ENCODE results near the gene TMEM101. TPM values are rescaled to one million over a fixed set of nuclear protein-coding genes. Genes with fewer than 3 reads are reported as not detected.

The TMEM101 gene
- total and polyA plus RNA-seq, 2 of the 8 experiments (the other 6 are each of a cell fraction or from before 2014, with no cell fraction given) = 16.1 to 44.7 TPM

- no peak for DNase-seq (ENCODE audit: low read depth in 1 of 2, low spot score in 2 of 2)
- no peak for FAIRE-seq
- POLR2A ChIA-PET (ENCODE audit: partially characterized antibody) = interaction anchor here (0.7 to 1.6 kb wide), 4 partner anchors 10 to 544 kb away, joined by 3 to 7 read pairs (median 4); partner anchors contain the start of gene LSM12
Observed at GRCh38 chr17:44011876-44012275, 2.9 kb downstream of the TMEM101 start.

More at GRCh38 chr17:44011876-44012275, 2.9 kb downstream of the TMEM101 start:
- Histone ChIP-seq H3K18ac (ENCODE audit: extremely low read depth, low read length) (no peak overlapping the region), H4K20me1 (replicated peaks in 1 of 2; ENCODE audit: control insufficient read depth in 1 of 2, insufficient read depth in 2 of 2, low read length in 2 of 2) (peaks cover 2 to 4% of the 10 kb centered on the region in 2 experiments), H3K4me1 (replicated peaks in 1 of 4; ENCODE audit: control insufficient read depth in 3 of 4, insufficient read depth in 4 of 4, low read length in 3 of 4) (peaks cover 2 to 11% (median 9%) of the 10 kb centered on the region in 4 experiments), H3K4me2 (ENCODE audit: insufficient read depth in 1 of 2, low read depth in 2 of 2, low read length in 2 of 2) (no peak overlapping the region), H2AFZ (ENCODE audit: low read length) (no peak overlapping the region), H2BK120ac (replicated peaks; ENCODE audit: low read depth, low read length) (no peak overlapping the region), H4K5ac (ENCODE audit: insufficient read length, low read depth, low read length) (no peak overlapping the region), H3K79me1 (ENCODE audit: low read depth, low read length) (no peaks in the 10 kb centered on the region; the same call in 1 of the 2 replicates), H2BK5ac (ENCODE audit: low read depth, low read length) (no peak overlapping the region), H3K79me2 (ENCODE audit: control insufficient read depth in 1 of 2, insufficient read depth in 2 of 2, low read length in 2 of 2) (no peaks in the 10 kb centered on the region), H3K56ac (replicated peaks; ENCODE audit: insufficient read length, low read depth, low read length) (no peak overlapping the region), H2AK5ac (ENCODE audit: low read depth, low read length) (no peak overlapping the region), H2BK12ac (ENCODE audit: low read depth, low read length) (peak overlapping the region; percentile 50; the same call in 1 of the 2 replicates), H3K36me3 (ENCODE audit: control insufficient read depth in 2 of 4, insufficient read depth in 4 of 4, low read length in 3 of 4) (peaks cover 0 to 3% (median 1%) of the 10 kb centered on the region in 4 experiments; a peak in 2 of 8 replicates), H4K8ac (ENCODE audit: extremely low read depth, insufficient read depth, low read length) (no peak overlapping the region), H3K27me3 (replicated peaks in 1 of 4; ENCODE audit: control insufficient read depth in 3 of 4, extremely low read depth in 1 of 4, insufficient read depth in 3 of 4, low read length in 3 of 4) (no peaks in the 10 kb centered on the region), H3K27ac (ENCODE audit: low read depth, low read length) (no peak overlapping the region), H4K91ac (replicated peaks; ENCODE audit: insufficient read length, low read length) (no peak overlapping the region), H3K9ac (replicated peaks in 1 of 4; ENCODE audit: extremely low read depth in 1 of 4, low read depth in 3 of 4, low read length in 3 of 4) (no peak overlapping the region), H3K23ac (ENCODE audit: insufficient read length) (no peak overlapping the region), H3K4ac (replicated peaks; ENCODE audit: insufficient read length, low read depth, low read length) (no peak overlapping the region), H3K14ac (ENCODE audit: insufficient read length) (no peak overlapping the region), H3K9me3 (ENCODE audit: insufficient read depth in 2 of 2, low read depth in 1 of 2, low read length in 1 of 2) (no peaks in the 10 kb centered on the region), H2BK20ac (ENCODE audit: low read length) (no peak overlapping the region), H2BK15ac (ENCODE audit: low read length) (no peak overlapping the region), H3K4me3 (ENCODE audit: extremely low read depth in 1 of 4, insufficient read depth in 2 of 4, low read depth in 3 of 4, low read length in 4 of 4) (no peak overlapping the region), H3K23me2 (ENCODE audit: low read depth, low read length) (peaks cover 11% of the 10 kb centered on the region)
- CTCF ChIA-PET (ENCODE audit: partially characterized antibody) = interaction anchor here (0.8 to 2.8 kb wide), 6 partner anchors 11 to 106 kb away, joined by 3 to 10 read pairs (median 5); no protein-coding TSS in a partner anchor
- TF ChIP-seq HDAC2 (IDR thresholded peaks at IDR 0.05; ENCODE audit: borderline replicate concordance in 1 of 2, low read depth in 2 of 2, low read length in 2 of 2) = no peak
- WGBS, 2 experiments (ENCODE audit: extremely low coverage in 1 of 2, insufficient coverage in 1 of 2, insufficient read length in 1 of 2, insufficient replicate concordance in 2 of 2, low coverage in 1 of 2, low lambda C conversion rate in 2 of 2, missing lambda C conversion rate in 1 of 2) = 94% methylated on average over 9 of the region's 9 CpGs; no CpG with 5 or more reads in 1 of the 2 experiments

All from H1 (cell line).